GM12873 (cell line): ENCODE measurements around the gene SALL1.

ENCODE experiments used
- TF ChIP-seq, protein P1 (sequence below): IDR thresholded peaks from 2 replicates; pipeline ENCODE4 v1.5.1; 2012; ENCODE audit warnings: low read depth, mild to moderate bottlenecking, moderate library complexity, low read length, control low read depth; ENCODE audit not compliant: insufficient read depth; ENCODE audit errors: missing control alignments

Gene SALL1

GRCh38 chr16:51144203-51144602 lies 6.9 kb downstream of the SALL1 start:
- TF ChIP-seq, protein P1, sequence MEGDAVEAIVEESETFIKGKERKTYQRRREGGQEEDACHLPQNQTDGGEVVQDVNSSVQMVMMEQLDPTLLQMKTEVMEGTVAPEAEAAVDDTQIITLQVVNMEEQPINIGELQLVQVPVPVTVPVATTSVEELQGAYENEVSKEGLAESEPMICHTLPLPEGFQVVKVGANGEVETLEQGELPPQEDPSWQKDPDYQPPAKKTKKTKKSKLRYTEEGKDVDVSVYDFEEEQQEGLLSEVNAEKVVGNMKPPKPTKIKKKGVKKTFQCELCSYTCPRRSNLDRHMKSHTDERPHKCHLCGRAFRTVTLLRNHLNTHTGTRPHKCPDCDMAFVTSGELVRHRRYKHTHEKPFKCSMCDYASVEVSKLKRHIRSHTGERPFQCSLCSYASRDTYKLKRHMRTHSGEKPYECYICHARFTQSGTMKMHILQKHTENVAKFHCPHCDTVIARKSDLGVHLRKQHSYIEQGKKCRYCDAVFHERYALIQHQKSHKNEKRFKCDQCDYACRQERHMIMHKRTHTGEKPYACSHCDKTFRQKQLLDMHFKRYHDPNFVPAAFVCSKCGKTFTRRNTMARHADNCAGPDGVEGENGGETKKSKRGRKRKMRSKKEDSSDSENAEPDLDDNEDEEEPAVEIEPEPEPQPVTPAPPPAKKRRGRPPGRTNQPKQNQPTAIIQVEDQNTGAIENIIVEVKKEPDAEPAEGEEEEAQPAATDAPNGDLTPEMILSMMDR = no peak

DNA sequence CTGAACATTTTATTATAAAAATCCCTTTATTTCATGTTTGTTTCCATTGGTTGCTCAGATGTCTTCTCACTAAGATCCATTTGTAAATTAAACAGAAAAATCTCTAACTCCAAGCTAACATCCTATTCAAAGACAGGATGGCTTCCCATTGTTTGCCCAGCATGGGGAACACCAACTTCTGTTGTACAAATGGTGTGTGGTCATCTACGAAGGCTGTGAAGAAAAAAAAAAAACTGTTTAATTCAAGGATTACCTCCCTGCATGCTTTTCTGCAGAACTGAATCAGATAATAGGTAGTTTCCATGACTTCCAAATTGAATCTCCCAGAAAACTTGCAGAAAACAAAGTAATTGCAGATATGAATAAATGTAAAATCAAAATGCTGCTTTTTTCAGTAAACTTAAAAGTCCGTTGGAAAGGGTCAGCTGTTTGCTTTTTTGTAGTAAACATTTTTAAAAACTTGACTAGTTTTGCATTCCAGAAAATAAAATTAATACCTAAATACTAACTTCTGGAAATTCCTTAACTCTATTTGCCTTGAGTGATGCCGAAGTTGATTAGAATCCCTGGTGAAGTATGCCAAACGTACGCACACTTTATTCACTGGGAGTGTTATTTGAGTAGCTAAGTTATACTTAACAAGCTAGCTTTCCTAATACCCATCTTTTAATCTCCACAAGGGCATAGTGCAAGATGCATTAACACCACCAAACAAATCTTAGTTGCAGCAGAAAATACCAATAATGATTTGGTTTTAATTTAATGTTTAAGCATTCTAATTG lies 7.7 kb downstream of the SALL1 start:
- TF ChIP-seq, protein P1 = no peak

GRCh38 chr16:51141541-51141940 lies 9.5 kb downstream of the SALL1 start:
- TF ChIP-seq, protein P1 = no peak

DNA sequence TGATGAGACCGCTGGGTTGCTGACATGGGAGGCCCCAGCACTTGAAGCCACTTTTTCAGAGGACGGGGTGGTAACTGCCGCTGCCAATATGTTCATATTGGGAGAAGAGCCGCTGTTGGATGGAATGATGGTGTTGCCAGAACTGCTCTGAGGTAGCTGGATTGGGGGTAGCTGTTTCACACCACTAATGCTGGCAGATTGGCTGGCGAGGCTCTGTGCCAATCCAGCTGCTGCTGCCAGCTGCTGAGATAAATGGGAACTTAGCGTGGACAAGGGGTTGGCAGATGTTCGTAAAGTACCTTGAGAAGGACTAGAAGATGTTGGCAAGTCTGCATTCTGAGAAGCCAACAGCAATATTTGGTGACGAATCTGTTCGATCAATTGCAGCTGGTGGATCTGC lies 10.0 kb downstream of the SALL1 start:
- TF ChIP-seq, protein P1 = no peak

DNA sequence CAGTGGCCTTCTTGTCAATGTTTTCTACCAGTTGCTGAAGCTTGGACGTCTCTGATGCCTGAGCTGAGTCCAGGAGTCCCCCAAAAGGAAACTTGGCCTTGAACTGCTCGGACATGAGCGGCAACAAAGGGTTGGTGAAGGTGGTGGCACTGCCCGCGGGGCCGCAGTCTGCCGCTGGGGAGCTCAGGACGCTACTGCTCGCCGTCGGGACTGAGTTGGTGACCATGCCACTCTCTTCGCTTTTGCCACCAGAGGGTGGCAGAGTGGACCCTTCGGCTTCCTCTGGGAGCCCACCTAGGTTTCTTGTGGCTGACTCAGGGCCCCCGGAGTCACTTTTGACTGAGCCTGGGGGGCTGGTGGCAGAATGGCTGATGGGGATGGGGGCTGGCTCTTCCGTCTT lies 11.0 kb downstream of the SALL1 start:
- TF ChIP-seq, protein P1 = no peak

DNA sequence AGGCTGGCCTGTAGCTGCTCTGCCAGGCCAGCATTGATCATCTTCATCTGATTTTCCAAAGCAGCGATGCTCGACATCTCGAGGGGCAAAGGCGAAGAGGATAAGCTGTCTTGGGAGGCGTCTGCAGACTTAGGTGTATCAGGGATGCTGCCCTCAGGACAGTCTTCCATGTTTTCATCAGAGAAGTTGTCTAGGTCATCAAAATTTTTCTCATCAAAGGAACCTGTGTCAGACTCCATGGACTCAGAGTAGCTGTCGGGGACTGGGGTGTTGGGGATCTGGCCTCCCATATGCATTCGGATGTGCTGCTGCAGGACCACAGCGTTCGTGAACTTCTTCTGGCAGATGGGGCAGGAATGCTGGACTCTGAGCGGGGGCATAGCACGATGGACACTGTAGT lies 11.5 kb downstream of the SALL1 start:
- TF ChIP-seq, protein P1 = no peak

DNA sequence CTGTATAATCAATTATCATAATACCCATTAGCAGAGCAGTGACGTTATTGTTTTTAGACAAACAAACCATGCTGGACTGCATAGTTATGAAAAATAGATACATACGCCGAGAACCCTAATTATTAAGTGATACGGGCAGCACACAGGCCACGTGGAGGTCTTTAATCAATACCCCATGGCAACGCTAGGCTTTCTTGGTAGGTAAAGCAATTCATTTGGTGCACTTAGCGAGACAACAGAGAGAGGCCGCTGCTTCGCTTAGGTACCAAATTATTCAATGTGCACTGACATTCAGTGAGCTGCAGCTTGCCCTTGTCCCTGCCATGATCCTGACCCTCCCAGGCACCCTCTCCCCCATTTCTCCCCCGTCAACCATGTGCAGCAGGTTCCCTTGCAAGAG lies 12.9 kb downstream of the SALL1 start:
- TF ChIP-seq, protein P1 = no peak
